Left forelimb (tissue), 1 donor: ENCODE data around the gene ZC3H12D.

Source experiments
- DNase-seq: peaks from one replicate; pipeline ENCODE4 v3.0.0-alpha.2; 2018; ENCODE audit warnings: low spot score

Gene ZC3H12D

GRCh38 chr6:149409617-149410016 is 75.2 kb downstream of the ZC3H12D start:
- DNase-seq = no peak

DNA sequence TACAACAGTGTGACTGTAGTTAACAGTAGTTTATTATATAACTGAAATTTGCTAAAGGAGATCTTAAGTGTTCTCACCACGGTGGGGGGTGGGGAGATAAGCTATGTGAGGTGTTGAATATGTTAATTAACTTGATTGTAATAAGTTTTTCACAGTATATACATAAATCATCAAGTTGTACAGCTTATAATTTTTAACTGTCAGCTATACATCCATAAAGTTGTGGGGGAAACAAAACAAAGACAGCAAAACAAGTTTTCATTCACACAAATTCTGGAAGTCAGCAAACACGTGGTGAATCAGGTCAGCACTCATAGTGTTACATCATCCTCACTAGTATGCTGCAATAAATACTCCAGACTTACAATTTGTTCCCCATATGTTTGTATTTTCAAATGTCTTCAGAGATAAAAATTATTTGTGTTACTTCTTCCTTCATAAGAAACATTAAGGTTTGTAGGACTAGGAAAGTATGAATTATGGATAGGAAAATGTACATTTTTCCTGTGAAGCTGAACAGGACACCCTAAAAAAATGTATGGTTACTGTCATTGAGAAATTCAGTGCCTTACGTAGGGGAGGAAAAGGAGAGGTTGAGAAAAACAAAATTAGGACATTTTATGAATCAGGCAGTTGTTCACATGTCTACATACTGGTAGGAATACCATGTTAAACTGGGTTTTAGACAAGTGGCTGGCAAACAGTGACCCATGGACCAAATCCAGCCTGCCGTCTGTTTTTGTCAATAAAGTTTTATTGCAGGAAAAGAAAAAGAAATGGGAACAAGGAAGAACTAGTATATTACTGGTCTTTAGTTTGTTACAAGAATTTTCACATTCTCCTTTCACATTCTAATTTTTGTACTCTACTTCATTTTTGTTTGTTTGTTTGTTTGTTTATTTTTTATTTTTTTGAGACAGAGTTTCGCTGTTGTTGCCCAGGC is 78.7 kb downstream of the ZC3H12D start:
- no peak for DNase-seq

- DNase-seq = no peak
Measured at GRCh38 chr6:149403534-149403933, 81.3 kb downstream of the ZC3H12D start.

GRCh38 chr6:149400050-149400449 is 84.8 kb downstream of the ZC3H12D start, which contains the start of gene SUMO4:
TSS of gene SUMO4 (plus strand) at chr6:149400262. CDS start at chr6:149400392, 130 bp downstream.
- no peak for DNase-seq

DNA sequence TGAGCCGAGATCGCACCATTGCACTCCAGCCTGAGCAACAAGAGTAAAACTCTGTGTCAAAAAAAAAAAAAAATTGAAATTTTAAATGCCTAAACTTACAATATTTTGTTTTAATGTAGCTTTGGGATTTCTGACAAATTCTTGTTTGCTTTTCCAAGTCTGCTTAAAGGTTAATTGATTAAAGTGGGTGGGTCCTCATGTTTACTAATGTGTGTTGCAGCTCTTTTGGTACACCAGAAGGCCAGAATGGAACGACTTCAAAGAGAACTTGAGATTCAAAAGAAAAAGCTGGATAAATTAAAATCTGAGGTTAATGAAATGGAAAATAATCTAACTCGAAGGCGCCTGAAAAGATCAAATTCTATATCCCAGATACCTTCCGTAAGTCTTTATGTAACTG is 87.4 kb downstream of the ZC3H12D start:
- no peak for DNase-seq
